ENCODE results near the gene FGGY. TPM values are rescaled to one million over a fixed set of nuclear protein-coding genes. Genes with fewer than 3 reads are reported as not detected.

FGGY gene
- total RNA-seq, 1 donor, result 24.6 TPM

DNA sequence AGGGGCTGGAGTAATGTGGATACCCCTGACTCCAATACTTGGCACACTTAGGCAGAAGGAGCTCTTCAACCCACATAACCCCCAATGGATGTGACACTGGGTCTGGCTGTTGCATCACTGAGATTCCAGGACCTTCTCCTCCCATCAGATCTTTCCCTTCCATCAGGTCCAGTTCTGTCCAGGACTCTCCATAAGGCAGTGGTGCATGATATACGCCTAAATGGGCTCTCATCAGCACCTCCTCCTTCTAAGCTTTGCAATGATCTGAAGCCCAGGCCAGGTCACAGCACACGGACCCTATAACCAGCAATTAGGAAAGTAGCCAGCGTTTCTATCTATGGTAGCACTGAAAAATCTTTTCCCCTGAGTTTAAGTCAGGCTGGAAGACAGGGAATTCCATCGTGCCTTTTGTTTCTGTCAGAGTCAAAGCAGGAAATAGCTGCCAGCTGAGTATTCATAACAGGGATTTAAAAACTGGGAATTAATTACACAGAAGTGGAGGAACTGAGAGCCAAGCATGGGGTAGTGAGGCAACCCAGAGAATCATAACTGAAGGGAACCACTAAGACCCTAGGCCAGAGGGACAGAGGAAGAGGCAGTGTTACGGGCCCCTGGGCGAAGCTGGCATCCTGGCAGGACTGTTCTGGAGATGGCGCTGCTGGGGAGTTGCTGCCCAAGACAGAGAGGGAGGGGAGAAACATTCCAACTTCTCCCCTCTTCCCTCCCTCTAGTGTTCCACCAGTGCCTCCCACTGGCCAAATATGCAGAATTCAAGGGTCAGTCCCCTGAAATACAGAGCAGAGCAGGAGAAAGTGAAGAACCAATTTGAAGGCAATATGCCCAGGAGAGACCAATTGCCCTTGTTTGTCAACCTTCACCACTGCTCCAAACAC is 480.3 kb downstream of the FGGY start:
- TF ChIP-seq, protein P1, sequence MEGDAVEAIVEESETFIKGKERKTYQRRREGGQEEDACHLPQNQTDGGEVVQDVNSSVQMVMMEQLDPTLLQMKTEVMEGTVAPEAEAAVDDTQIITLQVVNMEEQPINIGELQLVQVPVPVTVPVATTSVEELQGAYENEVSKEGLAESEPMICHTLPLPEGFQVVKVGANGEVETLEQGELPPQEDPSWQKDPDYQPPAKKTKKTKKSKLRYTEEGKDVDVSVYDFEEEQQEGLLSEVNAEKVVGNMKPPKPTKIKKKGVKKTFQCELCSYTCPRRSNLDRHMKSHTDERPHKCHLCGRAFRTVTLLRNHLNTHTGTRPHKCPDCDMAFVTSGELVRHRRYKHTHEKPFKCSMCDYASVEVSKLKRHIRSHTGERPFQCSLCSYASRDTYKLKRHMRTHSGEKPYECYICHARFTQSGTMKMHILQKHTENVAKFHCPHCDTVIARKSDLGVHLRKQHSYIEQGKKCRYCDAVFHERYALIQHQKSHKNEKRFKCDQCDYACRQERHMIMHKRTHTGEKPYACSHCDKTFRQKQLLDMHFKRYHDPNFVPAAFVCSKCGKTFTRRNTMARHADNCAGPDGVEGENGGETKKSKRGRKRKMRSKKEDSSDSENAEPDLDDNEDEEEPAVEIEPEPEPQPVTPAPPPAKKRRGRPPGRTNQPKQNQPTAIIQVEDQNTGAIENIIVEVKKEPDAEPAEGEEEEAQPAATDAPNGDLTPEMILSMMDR (IDR thresholded peaks at IDR 0.05; ENCODE audit: extremely low read depth, low read depth, low read length), result peak; percentile 30
- Histone ChIP-seq H4K20me1 (ENCODE audit: insufficient read depth, low read length) (no peaks in the 10 kb centered on the region), H3K27ac (ENCODE audit: low read depth, low read length) (peak overlapping the region; percentile 9), H3K4me3 (ENCODE audit: insufficient read depth, low read length) (no peak overlapping the region), H3K27me3 (ENCODE audit: insufficient read depth, low read length) (no peaks in the 10 kb centered on the region), H3K9me3 (ENCODE audit: low read depth, low read length) (no peaks in the 10 kb centered on the region), H3K36me3 (ENCODE audit: insufficient read depth, low read length) (no peaks in the 10 kb centered on the region), H2AFZ (ENCODE audit: low read length) (peak overlapping the region; percentile 73), H3K4me2 (ENCODE audit: insufficient read depth, low read length) (peak overlapping the region; percentile 49), H3K4me1 (ENCODE audit: insufficient read depth, low read length) (peaks cover 11% of the 10 kb centered on the region), H3K79me2 (ENCODE audit: insufficient read depth, low read length) (no peaks in the 10 kb centered on the region)
- DNase-seq (ENCODE audit: insufficient read length, low spot score, missing footprints), result peak; percentile 32

DNA sequence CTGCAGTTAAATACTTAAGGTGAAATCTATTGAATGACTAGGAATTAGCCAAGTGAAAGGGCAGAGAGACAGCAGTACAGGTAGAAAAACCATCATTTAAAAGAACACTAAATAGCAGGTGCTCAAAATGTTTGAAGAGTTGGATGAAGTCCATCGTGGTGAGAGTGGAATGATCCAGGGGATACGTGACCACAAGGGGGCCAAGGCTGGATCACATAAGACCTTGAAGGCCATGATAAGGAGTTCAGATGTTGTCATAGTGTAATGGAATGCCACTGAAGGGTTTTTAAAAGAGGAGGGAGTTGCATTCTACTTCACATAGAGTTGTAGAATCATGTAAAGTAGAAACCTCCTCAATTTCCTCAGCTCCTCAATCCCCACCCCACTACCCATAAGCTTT is 483.1 kb downstream of the FGGY start:
- Histone ChIP-seq H3K4me3 (ENCODE audit: insufficient read depth, low read length) (no peak overlapping the region), H2AFZ (ENCODE audit: low read length) (no peak overlapping the region), H3K27me3 (ENCODE audit: insufficient read depth, low read length) (no peaks in the 10 kb centered on the region), H3K27ac (ENCODE audit: low read depth, low read length) (no peak overlapping the region), H3K4me1 (ENCODE audit: insufficient read depth, low read length) (peaks cover 11% of the 10 kb centered on the region), H3K9me3 (ENCODE audit: low read depth, low read length) (no peaks in the 10 kb centered on the region), H3K79me2 (ENCODE audit: insufficient read depth, low read length) (no peaks in the 10 kb centered on the region), H3K36me3 (ENCODE audit: insufficient read depth, low read length) (no peaks in the 10 kb centered on the region), H4K20me1 (ENCODE audit: insufficient read depth, low read length) (no peaks in the 10 kb centered on the region), H3K4me2 (ENCODE audit: insufficient read depth, low read length) (no peak overlapping the region)
- TF ChIP-seq, protein P1 (IDR thresholded peaks at IDR 0.05; ENCODE audit: extremely low read depth, low read depth, low read length), result no peak
- no peak for DNase-seq (ENCODE audit: insufficient read length, low spot score, missing footprints)

DNA sequence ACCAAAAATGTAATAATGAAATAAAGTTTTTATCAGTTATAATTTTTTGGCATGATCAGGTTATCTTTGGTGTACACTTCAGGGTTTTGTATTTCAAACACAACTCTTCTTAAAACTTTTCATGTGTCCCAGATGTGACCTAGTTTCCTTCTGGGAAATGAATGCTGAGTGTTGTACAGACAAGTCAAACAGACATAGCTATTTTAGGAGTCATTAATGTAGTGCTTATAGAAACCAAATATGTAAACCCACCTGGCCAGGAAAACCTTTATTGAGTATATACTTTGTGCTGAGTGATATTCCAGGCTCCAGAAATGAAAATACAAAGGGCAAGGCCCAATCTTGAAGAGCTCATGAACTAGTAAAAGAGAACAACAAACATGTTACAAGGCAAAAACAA is 491.9 kb downstream of the FGGY start:
- TF ChIP-seq, protein P1 (IDR thresholded peaks at IDR 0.05; ENCODE audit: extremely low read depth, low read depth, low read length), result no peak
- H4K20me1 ChIP-seq (ENCODE audit: insufficient read depth, low read length), result no peaks in the 10 kb centered on the region
- no peaks in the 10 kb centered on the region for H3K4me1 ChIP-seq (ENCODE audit: insufficient read depth, low read length)
- no peak overlapping the region for H3K4me2 ChIP-seq (ENCODE audit: insufficient read depth, low read length)
- H3K9me3 ChIP-seq (ENCODE audit: low read depth, low read length), result no peaks in the 10 kb centered on the region
- no peak overlapping the region for H3K27ac ChIP-seq (ENCODE audit: low read depth, low read length)
- DNase-seq (ENCODE audit: insufficient read length, low spot score, missing footprints), result no peak
- no peaks in the 10 kb centered on the region for H3K36me3 ChIP-seq (ENCODE audit: insufficient read depth, low read length)
- H2AFZ ChIP-seq (ENCODE audit: low read length), result no peak overlapping the region
- H3K4me3 ChIP-seq (ENCODE audit: insufficient read depth, low read length), result no peak overlapping the region
- no peaks in the 10 kb centered on the region for H3K27me3 ChIP-seq (ENCODE audit: insufficient read depth, low read length)
- no peaks in the 10 kb centered on the region for H3K79me2 ChIP-seq (ENCODE audit: insufficient read depth, low read length)

GRCh38 chr1:59798600-59798999 is 501.7 kb downstream of the FGGY start:
- H4K20me1 ChIP-seq (ENCODE audit: insufficient read depth, low read length), result no peaks in the 10 kb centered on the region
- H3K4me2 ChIP-seq (ENCODE audit: insufficient read depth, low read length), result no peak overlapping the region
- H3K9me3 ChIP-seq (ENCODE audit: low read depth, low read length), result no peaks in the 10 kb centered on the region
- DNase-seq (ENCODE audit: insufficient read length, low spot score, missing footprints), result no peak
- H3K27ac ChIP-seq (ENCODE audit: low read depth, low read length), result no peak overlapping the region
- TF ChIP-seq, protein P1 (IDR thresholded peaks at IDR 0.05; ENCODE audit: extremely low read depth, low read depth, low read length), result no peak
- H3K4me3 ChIP-seq (ENCODE audit: insufficient read depth, low read length), result no peak overlapping the region
- no peaks in the 10 kb centered on the region for H3K79me2 ChIP-seq (ENCODE audit: insufficient read depth, low read length)
- no peaks in the 10 kb centered on the region for H3K27me3 ChIP-seq (ENCODE audit: insufficient read depth, low read length)
- no peaks in the 10 kb centered on the region for H3K4me1 ChIP-seq (ENCODE audit: insufficient read depth, low read length)
- no peak overlapping the region for H2AFZ ChIP-seq (ENCODE audit: low read length)
- no peaks in the 10 kb centered on the region for H3K36me3 ChIP-seq (ENCODE audit: insufficient read depth, low read length)

Data from osteoblast (primary cell).